Stimulated activated CD4-positive, alpha-beta T cell treated with anti-CD3 and anti-CD28 coated beads, Interleukin-2, amount 100 ng/mL, for 24 hours (primary cell): Measurements from ENCODE around the gene ETS1.

Experiments
- DNase-seq, 2 donors: peaks; one replicate each; pipeline ENCODE4 v3.0.0-alpha.2; 2020

Gene ETS1

DNA sequence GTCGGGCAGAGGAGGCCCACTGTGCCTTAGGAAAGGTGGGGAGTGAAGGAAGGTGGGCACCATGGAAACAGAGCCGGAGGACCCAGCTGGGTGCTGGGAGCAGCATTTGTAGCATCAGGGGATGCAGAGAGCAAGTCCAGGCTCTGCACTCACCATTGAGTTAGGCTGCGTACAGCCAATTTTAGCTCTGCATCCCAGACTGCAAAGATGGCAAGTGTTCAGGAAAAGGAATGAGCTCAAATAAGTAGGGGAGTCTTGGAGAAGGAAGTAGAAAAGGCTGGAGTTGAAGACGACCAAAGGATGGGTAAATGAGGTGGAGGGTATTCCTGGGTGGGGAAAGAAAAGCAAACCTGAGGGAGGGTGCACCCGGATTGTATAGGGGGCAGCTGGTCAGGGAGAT, 31.6 kb upstream of the ETS1 start:
- no peak for DNase-seq

DNA sequence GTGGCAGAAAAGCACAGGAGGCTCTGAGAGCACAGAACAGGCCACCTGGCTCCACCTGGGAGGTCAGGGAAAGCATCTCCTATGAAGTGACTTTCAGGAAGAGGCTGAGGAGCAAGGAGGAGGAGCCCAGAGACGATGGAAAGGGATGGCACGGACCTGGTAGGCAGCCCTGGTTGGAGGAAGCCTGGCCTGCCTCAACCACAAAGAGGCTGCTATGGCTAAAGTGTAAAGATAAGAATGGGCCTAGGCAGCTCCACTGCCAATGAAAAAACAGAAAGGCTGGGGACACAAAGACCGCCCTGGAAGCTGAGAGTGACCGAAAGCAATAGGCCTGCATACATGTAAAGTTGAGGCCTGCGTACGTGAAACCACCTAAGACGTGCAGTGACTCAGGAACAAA, 31.2 kb upstream of the ETS1 start:
- no peak for DNase-seq

DNA sequence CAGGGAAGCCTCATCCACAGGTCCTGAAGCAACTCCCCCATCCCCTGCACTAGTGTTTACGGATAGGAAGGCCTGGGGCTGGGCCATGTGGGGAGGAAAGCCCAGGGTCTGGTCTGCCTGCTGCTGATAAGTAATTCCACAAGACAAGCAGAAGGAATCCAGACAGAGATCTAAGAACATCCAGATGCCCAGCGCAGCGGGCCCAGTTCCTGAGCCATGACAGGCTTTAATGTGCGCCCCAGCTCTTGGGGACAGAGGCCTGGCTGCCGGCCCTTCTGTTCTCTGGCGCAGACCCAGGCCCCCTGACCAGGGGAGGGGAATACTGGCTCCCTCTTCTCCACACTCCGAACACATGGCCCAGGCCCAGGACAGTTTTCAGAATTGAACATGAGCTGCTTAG, 28.8 kb upstream of the ETS1 start:
- DNase-seq, result no peak

DNA sequence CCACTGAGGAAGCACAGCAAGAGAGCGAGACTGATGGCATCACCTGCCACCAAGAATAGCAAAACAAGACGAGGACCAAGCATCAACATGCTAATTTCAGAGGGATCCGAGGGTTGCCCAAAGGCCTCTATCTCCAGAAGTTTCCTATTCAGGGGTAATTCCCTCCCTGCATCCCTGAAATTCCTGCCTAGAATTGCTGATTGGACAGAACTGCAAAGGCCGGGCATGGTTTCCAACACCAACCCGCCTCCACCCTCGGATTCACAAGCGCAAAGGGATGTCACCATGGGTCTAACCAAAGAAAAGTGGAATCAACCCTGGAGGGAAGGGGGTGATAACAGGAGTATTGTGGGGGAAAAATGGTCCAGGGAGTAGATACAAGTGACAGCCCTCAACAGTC, 28.3 kb upstream of the ETS1 start:
- DNase-seq, result no peak

DNA sequence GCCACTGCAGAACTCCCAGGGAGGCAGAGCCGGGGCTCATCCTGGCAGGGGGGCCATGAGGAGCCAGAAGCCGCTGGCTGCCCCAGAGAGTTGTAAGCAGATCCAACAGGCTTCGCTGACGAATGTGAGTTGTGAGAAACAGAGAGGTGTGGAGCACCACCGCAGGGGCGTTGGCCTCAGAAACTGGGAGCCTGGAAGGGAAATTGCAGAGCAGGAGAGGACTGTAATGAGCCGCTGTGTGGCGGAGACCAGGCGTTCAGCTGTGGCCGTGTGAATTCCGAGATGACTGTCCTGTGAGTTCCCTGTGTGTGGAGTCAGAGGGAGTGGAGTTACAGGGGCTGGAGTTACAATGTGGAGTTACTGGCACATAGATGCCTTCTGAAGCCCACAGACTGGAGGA, 27.7 kb upstream of the ETS1 start:
- no peak for DNase-seq

DNA sequence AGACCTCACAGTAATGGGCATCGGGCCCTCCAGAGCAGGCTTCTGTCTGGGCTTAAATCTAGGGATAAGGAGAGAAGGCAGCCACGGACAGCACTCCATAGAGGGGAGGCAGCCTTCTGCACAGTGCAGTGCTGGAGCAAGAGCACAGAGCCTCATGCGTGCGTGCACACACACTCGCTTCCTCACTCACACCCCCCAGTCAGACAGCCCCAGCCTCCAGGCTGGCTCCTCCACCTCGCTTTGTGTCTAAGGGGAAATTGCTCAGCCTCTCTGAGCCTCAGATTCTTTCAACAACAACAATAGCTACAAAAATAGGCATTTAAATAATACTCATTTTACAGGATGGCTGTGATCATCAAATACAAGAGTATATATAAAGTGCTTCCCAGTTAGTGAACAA, 26.7 kb upstream of the ETS1 start:
- no peak for DNase-seq

DNA sequence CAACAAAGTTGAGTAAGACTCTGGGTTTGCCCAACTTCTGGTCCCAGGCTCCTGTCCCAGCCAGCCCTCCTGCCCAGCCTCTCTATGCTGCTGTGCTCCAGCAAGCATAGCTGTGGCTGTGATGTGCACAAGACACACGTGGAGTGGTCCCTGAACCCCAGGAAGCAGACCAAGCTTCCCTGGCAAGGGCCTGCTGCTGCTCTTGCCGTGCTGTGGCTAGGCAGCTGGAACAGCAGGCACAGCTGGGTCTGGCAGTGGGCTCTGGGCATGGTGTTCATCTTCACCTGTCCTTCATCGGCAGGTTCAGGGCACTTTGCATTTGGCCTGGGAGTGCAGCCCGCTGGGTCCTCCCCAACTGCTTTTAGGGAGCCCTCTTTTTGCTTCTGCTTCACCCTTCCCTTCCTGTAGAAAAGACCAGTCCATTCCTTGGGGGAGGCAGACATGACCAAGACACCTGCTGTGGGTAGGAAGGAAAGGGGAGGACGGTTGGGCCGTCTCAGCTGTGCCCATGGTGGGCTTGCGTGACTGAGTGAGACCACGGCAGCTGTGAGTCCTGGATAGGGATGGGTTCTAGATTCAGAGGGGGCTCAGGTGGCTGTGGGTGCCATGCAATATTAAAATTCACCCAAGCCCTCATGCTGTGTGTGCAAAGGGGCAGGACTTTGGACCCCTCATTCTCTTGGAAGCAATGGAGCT, 26.1 kb upstream of the ETS1 start:
- DNase-seq, result no peak

DNA sequence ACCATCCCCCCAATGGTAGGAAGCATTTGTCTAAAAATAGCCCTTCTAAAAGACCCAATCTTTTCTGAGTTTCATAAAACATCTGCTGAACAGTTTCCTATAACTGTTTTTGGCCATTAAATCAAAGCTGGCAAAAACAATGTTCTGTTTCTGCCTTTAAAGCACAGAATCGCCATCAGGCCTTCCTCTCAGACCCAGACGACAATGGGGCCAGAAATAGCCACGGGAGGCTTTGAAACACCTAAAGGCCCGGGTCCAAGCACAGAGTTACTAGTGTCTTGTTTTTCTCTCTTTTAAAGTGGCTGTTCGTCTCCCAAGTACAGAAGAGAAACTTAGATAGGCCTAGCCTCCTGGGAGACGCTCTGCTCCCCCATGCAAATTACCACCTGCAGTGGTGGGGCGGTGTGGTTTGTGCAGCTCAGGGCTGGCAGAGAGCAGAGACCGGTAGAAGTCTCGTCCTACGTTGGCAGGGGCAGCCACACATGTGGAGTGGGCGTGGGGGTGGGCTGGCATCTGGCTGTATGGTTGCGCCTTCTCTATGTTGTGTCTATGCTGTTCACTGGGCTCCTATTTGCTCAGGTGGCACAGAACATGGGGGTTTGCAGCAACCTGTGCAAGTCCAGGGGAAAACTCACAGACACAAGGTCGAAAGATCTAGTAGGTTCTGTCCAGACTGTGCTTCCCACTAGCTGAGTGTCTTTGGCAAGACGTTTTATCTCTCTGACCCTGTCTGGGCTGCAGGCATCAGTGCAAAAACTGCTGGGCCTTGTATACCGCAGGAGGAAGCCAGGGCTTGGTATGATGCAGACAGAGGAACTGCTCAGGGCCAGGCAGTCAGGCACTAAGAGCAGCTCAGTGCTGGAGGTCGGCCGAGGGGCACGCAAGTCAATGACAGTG, 23.6 kb upstream of the ETS1 start:
- peak; percentile 51 to 61 for DNase-seq

DNA sequence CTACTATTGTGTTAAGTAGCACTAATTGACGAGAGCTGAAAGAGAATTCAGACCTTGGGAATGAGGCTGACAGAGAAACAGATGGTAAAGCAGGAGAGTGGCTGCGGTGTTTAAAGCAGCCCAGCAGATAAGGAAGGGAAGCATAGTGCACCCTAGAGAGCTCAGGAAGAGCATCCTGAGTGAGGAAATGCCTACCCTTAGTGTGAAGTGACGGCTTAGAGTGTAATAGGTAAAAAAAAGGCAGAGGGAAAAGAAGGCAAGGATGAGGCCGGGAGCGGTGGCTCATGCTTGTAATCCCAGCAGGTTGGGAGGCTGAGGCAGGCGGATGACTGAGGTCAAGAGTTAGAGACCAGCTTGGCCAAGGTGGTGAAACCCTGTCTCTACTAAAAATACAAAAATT, 22.4 kb upstream of the ETS1 start:
- no peak for DNase-seq

DNA sequence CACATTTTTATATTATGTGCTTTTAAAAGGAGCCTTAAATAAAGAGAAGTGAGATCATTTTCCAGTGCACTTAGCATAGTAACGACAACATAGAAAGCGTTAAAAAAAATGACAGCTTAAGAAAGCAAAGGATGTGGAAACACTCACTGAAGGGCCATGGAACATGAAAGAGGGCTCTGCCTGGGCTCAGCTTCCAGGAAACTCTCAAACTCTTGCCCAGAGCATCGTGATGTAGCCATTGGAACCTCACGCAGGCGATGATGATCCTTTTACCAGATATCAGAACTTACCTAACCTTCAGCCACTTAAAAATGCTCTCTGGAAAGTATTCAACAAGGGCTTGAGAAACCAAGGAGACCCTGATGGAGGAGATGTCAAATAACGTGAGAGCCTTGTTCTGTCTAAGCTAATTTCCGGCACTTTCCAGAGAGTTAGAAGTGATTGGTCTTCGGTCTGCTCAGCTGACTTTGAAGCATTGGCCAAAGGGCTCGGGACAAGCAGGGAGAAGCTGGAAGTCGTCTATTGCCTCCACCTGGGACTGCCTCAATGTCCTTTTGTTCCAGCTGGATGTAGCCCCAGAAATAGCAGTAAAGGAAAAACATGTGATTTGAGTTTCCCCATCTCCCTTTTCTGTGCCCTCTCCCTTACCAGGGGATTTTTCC, 21.5 kb upstream of the ETS1 start:
- DNase-seq, result no peak

DNA sequence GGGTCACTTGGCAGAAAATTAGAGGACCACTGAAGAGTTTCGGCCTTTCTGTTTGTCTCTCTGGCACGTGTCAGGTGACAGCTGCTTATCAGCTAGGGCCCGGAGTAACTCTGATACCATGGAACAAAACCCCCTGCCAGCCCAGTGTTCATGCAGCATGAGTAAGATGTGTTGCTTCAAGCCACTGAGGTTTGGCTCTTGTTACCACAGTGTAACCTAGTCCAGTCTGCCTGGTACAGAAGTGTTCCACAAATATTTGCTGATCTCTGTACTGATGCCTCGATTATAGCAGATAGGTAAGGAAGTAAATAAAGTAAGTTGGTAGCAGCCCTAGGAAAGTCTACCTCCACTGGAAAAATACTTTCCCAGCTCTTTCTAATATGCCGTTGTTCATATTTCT, 20.5 kb upstream of the ETS1 start:
- no peak for DNase-seq

DNA sequence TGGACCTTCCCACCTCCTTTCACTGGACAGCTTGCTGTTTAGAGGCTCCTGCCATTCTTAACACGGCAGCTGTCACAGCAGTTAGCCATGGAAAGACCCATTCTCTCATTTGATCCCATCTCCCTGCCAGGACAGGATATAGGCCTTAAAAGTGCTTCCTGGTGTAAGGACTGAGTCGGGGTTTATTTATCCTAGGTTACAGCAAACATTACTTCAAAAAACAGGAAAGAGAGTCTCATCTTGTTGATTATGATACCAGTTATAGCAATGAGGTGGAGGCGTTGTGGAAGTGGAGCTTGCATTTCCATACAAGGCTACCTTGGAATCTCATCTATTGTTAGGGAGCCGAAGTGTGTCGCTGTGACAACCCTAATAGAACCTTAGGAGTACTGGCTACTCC, 17.4 kb upstream of the ETS1 start:
- no peak for DNase-seq

DNA sequence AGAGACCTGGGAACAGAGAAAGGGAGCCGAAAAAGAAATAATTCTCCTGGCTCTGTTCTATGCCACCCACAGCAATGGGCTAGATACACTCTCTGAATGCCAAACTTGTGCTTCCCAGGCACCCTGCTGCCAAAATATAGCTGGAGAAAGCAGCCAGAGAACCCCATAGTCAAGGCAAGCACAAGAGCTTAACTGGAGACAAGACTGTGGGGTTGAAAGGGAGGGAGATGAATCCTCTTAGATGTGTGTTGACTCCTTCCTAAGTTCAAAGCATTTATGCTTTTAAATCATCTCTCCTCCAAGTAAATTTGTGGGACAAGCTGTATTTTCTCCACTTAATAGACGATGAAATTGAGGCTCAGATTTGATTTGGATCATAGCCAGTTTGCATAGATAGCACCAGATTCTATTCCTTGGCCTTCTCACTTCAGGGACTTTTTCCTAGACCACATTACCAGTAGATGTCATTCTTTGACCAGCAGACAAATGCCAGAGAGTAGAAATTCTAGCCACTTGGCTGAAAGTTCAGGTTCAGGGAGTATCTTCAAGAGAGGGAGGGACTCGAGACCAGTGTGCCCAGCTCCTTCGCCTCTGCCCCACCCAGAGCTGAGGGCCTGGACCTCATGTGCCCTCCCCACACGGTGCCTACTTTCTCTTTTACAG, 16.5 kb upstream of the ETS1 start:
- DNase-seq, result no peak

DNA sequence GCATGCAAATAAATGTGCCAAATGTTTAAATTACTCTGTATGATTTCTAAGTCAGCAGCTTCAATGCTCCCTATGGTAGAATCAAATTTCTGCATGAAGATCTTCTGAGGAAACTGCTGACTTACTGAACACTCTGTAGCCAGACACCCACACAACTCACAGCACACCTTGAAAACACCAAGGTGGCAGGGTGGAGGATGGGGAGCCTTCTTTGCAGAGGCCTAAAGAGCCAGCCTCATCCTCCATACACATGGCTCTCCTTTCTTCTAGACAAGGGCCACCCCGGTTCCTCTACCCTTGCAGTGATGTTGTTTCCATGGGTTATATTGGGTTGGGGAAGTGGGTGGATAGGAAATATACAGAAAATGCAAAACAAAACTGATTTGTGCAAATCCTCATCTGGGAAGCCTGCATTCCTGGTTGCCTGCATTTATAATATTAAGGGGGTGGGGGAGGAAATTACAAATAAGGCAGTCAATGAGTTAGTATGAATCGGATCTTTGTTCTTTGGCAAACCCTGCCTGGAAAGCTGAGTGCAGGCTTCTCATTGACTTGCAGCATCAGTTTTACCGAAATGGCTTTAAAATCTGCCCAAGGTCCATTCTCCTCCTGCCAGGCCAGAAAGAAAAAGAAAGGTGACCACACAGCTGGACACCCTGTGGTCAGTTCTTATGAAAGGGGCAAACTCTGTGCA, 15.8 kb upstream of the ETS1 start:
- no peak for DNase-seq

DNA sequence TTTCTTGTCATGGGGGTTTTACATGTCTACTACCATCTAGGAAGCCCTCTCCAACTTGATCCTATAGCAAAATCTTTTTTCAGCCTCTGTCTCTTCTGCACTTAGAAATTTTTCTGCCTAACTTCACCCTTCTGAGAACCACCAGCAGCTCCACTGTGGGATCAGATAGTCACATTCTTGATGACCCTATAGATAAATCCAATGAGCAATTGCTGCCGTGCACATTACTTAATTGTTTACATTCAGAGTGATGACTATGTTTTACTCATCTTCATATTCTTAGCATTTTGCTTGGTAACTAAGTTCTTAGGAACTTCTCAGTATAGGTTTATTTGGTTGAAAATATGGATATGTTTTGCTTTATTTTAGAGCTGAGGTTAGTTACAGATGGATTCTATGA, 12.4 kb upstream of the ETS1 start:
- no peak for DNase-seq

DNA sequence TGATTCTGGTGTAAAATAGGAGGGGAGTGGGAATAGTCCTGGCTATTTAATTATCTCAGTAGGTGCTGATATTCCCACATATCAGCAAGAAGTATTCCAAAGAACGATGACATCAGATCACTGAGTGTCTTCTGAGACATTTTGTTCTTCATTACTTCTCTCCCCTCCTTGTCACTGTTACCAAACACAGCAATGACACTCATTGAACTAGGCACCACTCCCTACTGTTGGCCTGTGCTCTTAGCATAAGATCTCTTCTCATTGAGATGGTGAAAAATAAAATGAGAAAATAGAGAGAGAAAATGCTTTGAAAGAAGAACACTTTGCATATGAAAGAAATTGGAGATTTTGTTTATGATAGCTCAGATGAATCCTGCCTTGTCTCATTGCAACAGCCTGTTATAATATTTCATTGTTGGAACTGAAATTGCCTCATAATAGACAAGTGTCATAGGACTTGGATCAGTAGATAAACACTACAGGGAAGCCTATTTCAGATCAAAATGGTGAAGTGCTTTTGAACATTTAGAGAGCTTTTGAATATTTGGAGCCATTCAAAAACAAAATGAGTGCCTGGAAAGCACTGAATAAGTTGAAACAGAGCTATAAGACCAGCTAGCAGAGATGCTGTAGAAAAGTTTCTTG, 11.3 kb upstream of the ETS1 start:
- no peak for DNase-seq

DNA sequence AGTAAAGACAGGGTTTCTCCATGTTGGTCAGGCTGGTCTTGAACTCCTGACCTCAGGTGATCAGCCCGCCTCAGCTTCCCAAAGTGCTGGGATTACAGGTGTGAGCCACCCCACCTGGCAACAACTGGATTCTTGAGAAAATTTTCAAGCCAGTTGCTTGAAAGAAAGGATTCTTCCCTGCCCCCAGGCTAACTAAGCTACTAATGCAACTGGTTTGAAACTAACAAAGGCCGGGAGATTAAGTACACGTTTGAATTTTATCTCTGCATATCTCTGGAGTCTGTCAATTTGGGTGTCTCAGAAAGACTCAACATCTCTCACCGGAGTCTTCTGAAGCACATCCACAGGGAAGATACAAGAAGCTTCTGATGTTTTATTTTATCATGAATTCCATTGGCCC, 10.7 kb upstream of the ETS1 start:
- no peak for DNase-seq

DNA sequence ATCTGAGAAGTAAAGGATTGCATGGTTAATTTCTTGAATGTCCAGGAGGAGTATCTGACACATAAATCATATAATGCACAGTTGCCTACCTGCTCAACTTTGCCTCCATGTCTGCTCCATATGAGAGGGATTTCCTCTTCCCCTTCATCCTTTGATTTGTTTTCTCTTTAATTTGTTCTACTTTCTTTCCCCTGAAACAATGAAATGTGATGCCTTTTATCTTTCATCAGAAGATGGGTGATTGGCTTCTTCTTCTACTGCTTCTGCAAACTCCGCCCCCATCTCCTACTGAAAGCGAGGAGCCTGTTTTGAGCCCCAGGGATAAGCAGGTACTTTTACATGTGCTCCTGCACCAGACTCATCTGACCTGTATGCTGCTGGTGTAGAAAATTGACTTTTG, 9.9 kb upstream of the ETS1 start:
- DNase-seq, result no peak

DNA sequence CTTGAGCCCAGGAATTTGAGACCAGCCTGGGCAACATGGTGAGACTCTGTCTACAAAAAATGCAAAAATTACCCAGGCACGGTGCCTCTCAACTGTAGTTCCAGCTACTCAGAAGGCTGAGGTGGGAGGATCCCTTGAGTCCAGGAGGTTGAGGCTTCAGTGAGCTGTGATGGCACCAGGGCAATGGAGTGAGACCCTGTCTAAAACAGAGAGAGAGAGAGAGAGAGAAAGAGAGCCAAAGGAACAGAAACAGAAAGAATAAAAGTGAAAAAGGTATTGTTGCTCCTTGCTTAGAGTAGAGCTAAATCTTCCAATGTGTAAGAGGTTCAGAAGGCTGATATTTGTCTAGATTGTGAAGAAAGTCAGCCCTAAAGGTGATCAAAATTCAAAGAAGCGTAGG, 8.9 kb upstream of the ETS1 start:
- DNase-seq, result no peak

DNA sequence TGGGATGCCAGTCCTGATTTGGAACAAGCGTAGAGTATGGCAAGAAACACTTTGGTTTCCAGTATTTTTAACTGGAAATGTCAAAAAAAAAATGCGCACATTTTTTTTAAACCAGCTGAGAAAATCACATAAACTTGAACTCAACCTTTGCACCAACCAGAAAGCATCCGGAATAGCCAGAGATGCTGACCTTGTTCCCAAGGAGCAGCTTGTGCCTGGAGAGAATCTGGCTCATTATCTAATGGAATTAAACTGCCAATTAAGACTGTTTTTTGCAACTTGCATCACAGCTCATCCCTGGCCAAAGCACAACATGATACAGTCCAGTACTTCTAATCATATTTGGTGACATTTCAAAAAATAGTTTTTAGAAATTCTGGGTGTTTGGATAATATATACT, 8.4 kb upstream of the ETS1 start:
- DNase-seq, result no peak

DNA sequence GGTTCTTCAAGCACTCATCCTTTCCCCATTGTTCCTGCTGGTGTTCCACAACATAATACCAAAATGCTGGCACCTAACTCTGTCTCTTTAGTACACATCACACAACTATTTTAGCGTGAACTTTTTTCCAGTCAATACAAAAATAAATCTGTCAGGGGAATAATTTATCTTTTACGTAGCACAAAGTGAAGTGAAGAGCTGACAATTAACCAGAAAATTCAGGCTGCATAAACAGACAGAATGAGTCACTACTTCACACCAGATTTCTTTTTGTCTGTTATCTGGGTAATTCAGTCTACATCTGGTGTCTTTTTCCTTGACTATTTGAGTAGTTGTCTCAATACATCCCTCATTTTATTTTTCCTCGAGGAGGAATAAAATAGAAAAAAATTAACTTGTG, 7.9 kb upstream of the ETS1 start:
- no peak for DNase-seq

DNA sequence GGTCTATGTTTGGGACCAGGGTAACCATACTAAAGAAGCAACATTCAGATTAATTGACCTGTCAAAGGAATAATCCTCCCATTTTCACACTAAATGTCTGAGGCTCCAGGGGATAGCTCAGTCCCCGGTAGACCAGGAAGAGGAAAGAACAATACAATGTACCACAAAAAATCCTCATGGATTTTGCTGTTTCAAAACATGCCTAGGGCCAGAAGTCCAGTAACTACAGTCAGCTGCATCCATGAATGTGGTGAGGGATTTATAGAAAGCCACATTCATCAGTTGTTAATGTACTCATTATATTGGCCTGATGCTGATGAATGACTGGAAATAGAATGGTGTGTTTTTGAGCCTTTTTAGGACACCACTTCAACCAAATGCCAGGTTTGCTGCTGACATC, 6.9 kb upstream of the ETS1 start:
- DNase-seq, result no peak
